SK-N-SH (cell line): ENCODE measurements around the gene APLP1. TPM values are rescaled to one million over a fixed set of nuclear protein-coding genes. Genes with fewer than 3 reads are reported as not detected.

Experiments
- CTCF ChIA-PET: fragments of 300-600, 350-600 bp; formaldehyde crosslinking; extraction: SDS; loops from one replicate; lab custom pipeline; 2021; lab: Yijun Ruan, JAX
- POLR2A ChIA-PET: fragments of 350-600 bp; sonication (Branson Sonifier 250); formaldehyde crosslinking; extraction: SDS; loops from one replicate; lab custom pipeline; 2020; ENCODE audit warnings: antibody characterized with exemption, inconsistent platforms; lab: Yijun Ruan, JAX
- DNase-seq: peaks from one replicate; pipeline ENCODE4 v3.0.0; 2012
- H2AFZ ChIP-seq: fragments of 200-600 bp; sonication (generic); 2 replicates; pipeline ENCODE4 v1.8.1; 2016; ENCODE audit warnings: antibody characterized with exemption, mild to moderate bottlenecking, low read depth
- H3F3A ChIP-seq: fragments of 200-600 bp; sonication (generic); replicated peaks from 2 replicates; pipeline ENCODE3; 2016; ENCODE audit warnings: antibody characterized with exemption, mild to moderate bottlenecking; ENCODE audit not compliant: insufficient read depth
- H3K27ac ChIP-seq, 2 experiments: fragments of 200-500 bp in 1 of 2; fragments of 200-600 bp in 1 of 2; sonication (Bioruptor generic) in 1 of 2; sonication (generic), shearing (Covaris generic) in 1 of 2; 2 replicates each; pipeline versions ENCODE4 v1.5.1 to v1.6.1; 2014 to 2016; ENCODE audit warnings: low read depth in 2 of 2, inconsistent platforms in 1 of 2, low read length in 1 of 2, mild to moderate bottlenecking in 1 of 2, mixed read lengths in 1 of 2
- H3K27me3 ChIP-seq: fragments of 200-600 bp; sonication (generic), shearing (Covaris generic); 2 replicates; pipeline ENCODE4 v1.6.1; 2016; ENCODE audit warnings: mixed run types; ENCODE audit not compliant: insufficient read depth
- H3K36me3 ChIP-seq, 2 experiments: fragments of 200-500 bp in 1 of 2; fragments of 200-600 bp in 1 of 2; sonication (Bioruptor generic) in 1 of 2; sonication (generic) in 1 of 2; replicated peaks in 1 of 2; 2 replicates each; pipeline versions ENCODE3 to v1.5.1; 2014 to 2016; ENCODE audit warnings: low read length in 1 of 2, mild to moderate bottlenecking in 1 of 2; ENCODE audit not compliant: insufficient read depth in 2 of 2, control insufficient read depth in 1 of 2
- H3K4me1 ChIP-seq, 2 experiments: fragments of 200-500 bp in 1 of 2; fragments of 200-600 bp in 1 of 2; sonication (Bioruptor generic) in 1 of 2; sonication (generic), shearing (Covaris generic) in 1 of 2; 2 replicates each; pipeline versions ENCODE4 v1.5.1 to v1.6.1; 2014 to 2016; ENCODE audit warnings: low read depth in 1 of 2, low read length in 1 of 2, mixed run types in 1 of 2; ENCODE audit not compliant: insufficient read depth in 2 of 2, control insufficient read depth in 1 of 2
- H3K4me2 ChIP-seq: fragments of 200-600 bp; sonication (generic), shearing (Covaris generic); 2 replicates; pipeline ENCODE4 v1.6.1; 2017; ENCODE audit warnings: mixed run types
- H3K4me3 ChIP-seq, 2 experiments: fragments of 200-500 bp in 1 of 2; fragments of 200-600 bp in 1 of 2; sonication (Bioruptor generic) in 1 of 2; sonication (generic), shearing (Covaris generic) in 1 of 2; 2 replicates each; pipeline versions ENCODE4 v1.5.1 to v1.8.1; 2014 to 2016; ENCODE audit warnings: low read depth in 2 of 2, inconsistent platforms in 1 of 2, low read length in 1 of 2, mild to moderate bottlenecking in 1 of 2, mixed read lengths in 1 of 2, moderate library complexity in 1 of 2
- H3K79me2 ChIP-seq: fragments of 200-600 bp; sonication (generic); 2 replicates; pipeline ENCODE4 v1.8.1; 2017; ENCODE audit warnings: mild to moderate bottlenecking; ENCODE audit not compliant: insufficient read depth
- H3K9ac ChIP-seq: fragments of 200-600 bp; sonication (generic); 2 replicates; pipeline ENCODE4 v1.6.1; 2017; ENCODE audit warnings: mixed run types
- H3K9me2 ChIP-seq: fragments of 200-600 bp; sonication (generic); 2 replicates; pipeline ENCODE4 v1.6.1; 2017; ENCODE audit warnings: mixed run types
- H3K9me3 ChIP-seq: fragments of 200-600 bp; sonication (generic); 2 replicates; pipeline ENCODE4 v1.6.1; 2017; ENCODE audit warnings: mixed run types, mild to moderate bottlenecking, moderate library complexity
- H4K20me1 ChIP-seq: fragments of 200-600 bp; sonication (generic); 2 replicates; pipeline ENCODE4 v1.6.1; 2017; ENCODE audit warnings: mild to moderate bottlenecking, mixed run types; ENCODE audit not compliant: insufficient read depth
- CTCF ChIP-seq: fragments of 200-600 bp; sonication (generic); IDR thresholded peaks from 2 replicates; pipeline ENCODE4 v1.6.1; 2017; ENCODE audit warnings: antibody characterized with exemption, mild to moderate bottlenecking, moderate library complexity
- EZH2phosphoT487 ChIP-seq: fragments of 200-600 bp; sonication (generic); IDR thresholded peaks from 2 replicates; pipeline ENCODE4 v1.6.1; 2017; ENCODE audit warnings: low read depth, mixed run types, mild to moderate bottlenecking, antibody characterized with exemption, moderate library complexity, borderline replicate concordance
- FOXJ3 ChIP-seq: sonication (generic); formaldehyde crosslinking; IDR thresholded peaks from 2 replicates; pipeline ENCODE4 v1.5.1; 2020; ENCODE audit warnings: mild to moderate bottlenecking, missing genetic modification reagents
- GABPA ChIP-seq: IDR thresholded peaks from 2 replicates; pipeline ENCODE4 v1.4.0; 2012; ENCODE audit warnings: low read depth, mild to moderate bottlenecking
- GATA2 ChIP-seq: sonication (generic); formaldehyde crosslinking; IDR thresholded peaks from 2 replicates; pipeline ENCODE4 v1.5.0; 2020; ENCODE audit warnings: mild to moderate bottlenecking, missing genetic modification reagents
- IRF3 ChIP-seq: fragments of 150-350 bp; IDR thresholded peaks from 2 replicates; pipeline ENCODE4 v1.6.1; 2016; ENCODE audit warnings: mild to moderate bottlenecking, low read depth, low read length
- JUND ChIP-seq: IDR thresholded peaks from 2 replicates; pipeline ENCODE4 v1.4.0; 2012
- MEF2A ChIP-seq: IDR thresholded peaks from 2 replicates; pipeline ENCODE4 v1.4.0; 2012; ENCODE audit warnings: low read depth, borderline replicate concordance
- MXI1 ChIP-seq: IDR thresholded peaks from 2 replicates; pipeline ENCODE4 v1.6.1; 2012; ENCODE audit warnings: mild to moderate bottlenecking, low read depth, low read length, improper control_type of control experiment
- NRF1 ChIP-seq: IDR thresholded peaks from 2 replicates; pipeline ENCODE4 v1.6.1; 2012; ENCODE audit warnings: low read depth, mild to moderate bottlenecking, low read length
- POLR2AphosphoS5 ChIP-seq: IDR thresholded peaks from 2 replicates; pipeline ENCODE4 v1.6.1; 2012; ENCODE audit warnings: low read depth, low read length
- RAD21 ChIP-seq: IDR thresholded peaks from 2 replicates; pipeline ENCODE4 v1.6.1; 2012; ENCODE audit warnings: mild to moderate bottlenecking, low read length
- RCOR1 ChIP-seq: fragments of 150-350 bp; IDR thresholded peaks from 2 replicates; pipeline ENCODE4 v1.6.1; 2017; ENCODE audit warnings: antibody characterized with exemption, low read length
- RFX5 ChIP-seq: IDR thresholded peaks from 2 replicates; pipeline ENCODE4 v1.6.1; 2012; ENCODE audit warnings: mild to moderate bottlenecking, improper control_type of control experiment, low read length
- SIN3A ChIP-seq: IDR thresholded peaks from 2 replicates; pipeline ENCODE4 v1.6.1; 2012; ENCODE audit warnings: low read depth, mild to moderate bottlenecking, low read length, moderate library complexity, borderline replicate concordance
- SMC3 ChIP-seq: IDR thresholded peaks from 2 replicates; pipeline ENCODE4 v1.6.1; 2012; ENCODE audit warnings: low read depth, low read length, improper control_type of control experiment
- TAF1 ChIP-seq: IDR thresholded peaks from 2 replicates; pipeline ENCODE4 v1.6.1; 2012; ENCODE audit warnings: low read depth, mild to moderate bottlenecking, low read length, moderate library complexity, borderline replicate concordance
- TCF12 ChIP-seq: IDR thresholded peaks from 2 replicates; pipeline ENCODE4 v1.4.0; 2012
- TEAD4 ChIP-seq: IDR thresholded peaks from 2 replicates; pipeline ENCODE4 v1.4.0; 2012; ENCODE audit warnings: mild to moderate bottlenecking, borderline replicate concordance; ENCODE audit not compliant: insufficient read depth
- USF1 ChIP-seq: IDR thresholded peaks from 2 replicates; pipeline ENCODE4 v1.4.0; 2012; ENCODE audit warnings: low read depth, borderline replicate concordance
- whole genome bisulfite sequencing: methylation state at CpG from one replicate; pipeline ENCODE4 v1.1.6; 2017; ENCODE audit warnings: low lambda C conversion rate; 5-methylcytosine and 5-hydroxymethylcytosine counted together
- polyA plus RNA-seq, 3 experiments: library from polyadenylated mRNA; depleted of rRNA; stranded (reverse); fragments of >200 nt; gene quantifications; 2 replicates each; pipeline ENCODE4 v1.2.3, GENCODE V29; 2012
- TF ChIP-seq, protein P1 (sequence below): IDR thresholded peaks from 2 replicates; pipeline ENCODE4; 2012

Gene APLP1
- polyA plus RNA-seq, 1 of the 3 experiments (the other 2 are of a cell fraction) = 66.7 TPM

GRCh38 chr19:35899547-35900214 lies 31.3 kb downstream of the APLP1 start (continued):
- TF ChIP-seq NRF1 (0 out of 2 replicates have a peak, but pooled peaks have one; percentile 24), IRF3 (no peak), SMC3 (no peak), POLR2AphosphoS5 (peak; percentile 30; the same call in 1 of the 2 replicates), GABPA (no peak; the same call in 1 of the 2 replicates), FOXJ3 (CRISPR knock-in tag) (no peak), RAD21 (no peak), TAF1 (no peak)
- TF ChIP-seq, protein P1, sequence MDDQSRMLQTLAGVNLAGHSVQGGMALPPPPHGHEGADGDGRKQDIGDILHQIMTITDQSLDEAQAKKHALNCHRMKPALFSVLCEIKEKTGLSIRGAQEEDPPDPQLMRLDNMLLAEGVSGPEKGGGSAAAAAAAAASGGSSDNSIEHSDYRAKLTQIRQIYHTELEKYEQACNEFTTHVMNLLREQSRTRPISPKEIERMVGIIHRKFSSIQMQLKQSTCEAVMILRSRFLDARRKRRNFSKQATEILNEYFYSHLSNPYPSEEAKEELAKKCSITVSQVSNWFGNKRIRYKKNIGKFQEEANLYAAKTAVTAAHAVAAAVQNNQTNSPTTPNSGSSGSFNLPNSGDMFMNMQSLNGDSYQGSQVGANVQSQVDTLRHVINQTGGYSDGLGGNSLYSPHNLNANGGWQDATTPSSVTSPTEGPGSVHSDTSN = no peak
- TF ChIP-seq, all 33 proteins: peak for 7

- H4K20me1 ChIP-seq = no peaks in the 10 kb centered on the region
- peak overlapping the region; percentile 41 to 54; a peak in 2 of 4 replicates for H3K27ac ChIP-seq
- ChIA-PET CTCF (interaction anchor here (1.5 to 1.6 kb wide), 2 partner anchors 21 to 32 kb away, joined by 4 read pairs; partner anchors contain the start of gene APLP1), POLR2A (interaction anchor here (0.5 to 1.4 kb wide), 4 partner anchors 30 to 169 kb away, joined by 3 to 5 read pairs (median 4); partner anchors contain the start of gene ALKBH6)
- H3K4me3 ChIP-seq = peak overlapping the region; percentile 69 to 100
- H3K4me1 ChIP-seq = peaks cover 8 to 22% of the 10 kb centered on the region in 2 experiments; a peak in 3 of 4 replicates
- peak overlapping the region; percentile 94; the same call in 1 of the 2 replicates for H2AFZ ChIP-seq
- H3K27me3 ChIP-seq = no peaks in the 10 kb centered on the region
- no peaks in the 10 kb centered on the region for H3K36me3 ChIP-seq
- H3K9me3 ChIP-seq = no peaks in the 10 kb centered on the region
- peak overlapping the region; percentile 100 for H3K4me2 ChIP-seq
- H3K79me2 ChIP-seq = peaks cover 11% of the 10 kb centered on the region; the same call in 1 of the 2 replicates
- no peak for DNase-seq
- H3K9ac ChIP-seq = peak overlapping the region; percentile 83
- H3F3A ChIP-seq = peaks cover 10% of the 10 kb centered on the region
- 53% methylated on average over 2 of the region's 2 CpGs for WGBS
- no peaks in the 10 kb centered on the region for H3K9me2 ChIP-seq
- no peak for TF ChIP-seq MEF2A
- no peak for TF ChIP-seq USF1
- no peak for TF ChIP-seq MXI1
- no peak for TF ChIP-seq GABPA
- TF ChIP-seq POLR2AphosphoS5 = no peak
- TF ChIP-seq TCF12 = peak; percentile 59; the same call in 1 of the 2 replicates
- no peak for TF ChIP-seq RCOR1
- TF ChIP-seq GATA2 = no peak
- TF ChIP-seq SIN3A = no peak
- no peak for TF ChIP-seq CTCF
- TF ChIP-seq RAD21 = no peak
- peak; percentile 42 for TF ChIP-seq JUND
- no peak for TF ChIP-seq EZH2phosphoT487
- TF ChIP-seq TAF1 = no peak
- peak; percentile 61; the same call in 1 of the 2 replicates for TF ChIP-seq TEAD4
- no peak for TF ChIP-seq IRF3
- no peak for TF ChIP-seq RFX5
- TF ChIP-seq, protein P1 = peak; percentile 82
Measured at GRCh38 chr19:35901055-35901644, 32.8 kb downstream of the APLP1 start.
